ENCODE results near the gene DLG2.

DLG2 gene

GRCh38 chr11:83510530-83511460 lies 2116.3 kb downstream of the DLG2 start:
- no peaks in the 10 kb centered on the region for H3K9me3 ChIP-seq (ENCODE audit: low read length)
- no peak overlapping the region for H3K9ac ChIP-seq (ENCODE audit: low read length)
- H3K36me3 ChIP-seq (ENCODE audit: insufficient read depth, low read length): no peaks in the 10 kb centered on the region
- no peaks in the 10 kb centered on the region for H4K20me1 ChIP-seq (ENCODE audit: insufficient read depth, low read length)
- no peak overlapping the region for H3K27ac ChIP-seq (ENCODE audit: low read depth, low read length, poor library complexity, severe bottlenecking)
- H3K27me3 ChIP-seq (ENCODE audit: insufficient read depth, low read length): no peaks in the 10 kb centered on the region
- no peaks in the 10 kb centered on the region for H3K4me1 ChIP-seq (ENCODE audit: insufficient read depth, low read length, severe bottlenecking)
- TF ChIP-seq CTCF (IDR thresholded peaks at IDR 0.05; ENCODE audit: low read length) (no peak), EZH2 (IDR thresholded peaks at IDR 0.05; ENCODE audit: borderline replicate concordance, low read length) (no peak)
- H3K4me2 ChIP-seq (ENCODE audit: low read length): no peak overlapping the region
- H3K9me2 ChIP-seq (ENCODE audit: low read depth, low read length): no peaks in the 10 kb centered on the region
- H2AFZ ChIP-seq (ENCODE audit: low read length): no peak overlapping the region
- no peak overlapping the region for H3K4me3 ChIP-seq (ENCODE audit: low read depth, low read length, poor library complexity, severe bottlenecking)
- no peaks in the 10 kb centered on the region for H3F3A ChIP-seq (ENCODE audit: insufficient read depth, low read length)
- no peaks in the 10 kb centered on the region for H3K79me2 ChIP-seq (ENCODE audit: insufficient read depth, low read length)

- TF ChIP-seq EZH2 (IDR thresholded peaks at IDR 0.05; ENCODE audit: borderline replicate concordance, low read length) (no peak), CTCF (IDR thresholded peaks at IDR 0.05; ENCODE audit: low read length) (no peak)
- no peak overlapping the region for H2AFZ ChIP-seq (ENCODE audit: low read length)
These were observed 2118.3 kb downstream of the DLG2 start for GRCh38 chr11:83508804-83509203.

GRCh38 chr11:83502041-83502440 lies 2125.1 kb downstream of the DLG2 start:
- H2AFZ ChIP-seq (ENCODE audit: low read length): no peak overlapping the region
- H3K79me2 ChIP-seq (ENCODE audit: insufficient read depth, low read length): no peaks in the 10 kb centered on the region
- no peak overlapping the region for H3K4me3 ChIP-seq (ENCODE audit: low read depth, low read length, poor library complexity, severe bottlenecking)
- no peaks in the 10 kb centered on the region for H3K9me3 ChIP-seq (ENCODE audit: low read length)
- H3K4me1 ChIP-seq (ENCODE audit: insufficient read depth, low read length, severe bottlenecking): no peaks in the 10 kb centered on the region
- no peak for TF ChIP-seq CTCF (IDR thresholded peaks at IDR 0.05; ENCODE audit: low read length)
- no peak for TF ChIP-seq EZH2 (IDR thresholded peaks at IDR 0.05; ENCODE audit: borderline replicate concordance, low read length)
- H3K27me3 ChIP-seq (ENCODE audit: insufficient read depth, low read length): no peaks in the 10 kb centered on the region
- no peaks in the 10 kb centered on the region for H3F3A ChIP-seq (ENCODE audit: insufficient read depth, low read length)
- no peak overlapping the region for H3K4me2 ChIP-seq (ENCODE audit: low read length)
- H3K9ac ChIP-seq (ENCODE audit: low read length): no peak overlapping the region
- H3K27ac ChIP-seq (ENCODE audit: low read depth, low read length, poor library complexity, severe bottlenecking): no peak overlapping the region
- H3K9me2 ChIP-seq (ENCODE audit: low read depth, low read length): no peaks in the 10 kb centered on the region
- no peaks in the 10 kb centered on the region for H4K20me1 ChIP-seq (ENCODE audit: insufficient read depth, low read length)
- H3K36me3 ChIP-seq (ENCODE audit: insufficient read depth, low read length): peaks cover 5% of the 10 kb centered on the region; the same call in 1 of the 2 replicates

More at GRCh38 chr11:83508804-83509203, 2118.3 kb downstream of the DLG2 start:
- Histone ChIP-seq H3K4me3 (ENCODE audit: low read depth, low read length, poor library complexity, severe bottlenecking) (no peak overlapping the region), H3K9ac (ENCODE audit: low read length) (no peak overlapping the region), H3F3A (ENCODE audit: insufficient read depth, low read length) (no peaks in the 10 kb centered on the region), H3K4me1 (ENCODE audit: insufficient read depth, low read length, severe bottlenecking) (no peaks in the 10 kb centered on the region), H4K20me1 (ENCODE audit: insufficient read depth, low read length) (no peaks in the 10 kb centered on the region), H3K27me3 (ENCODE audit: insufficient read depth, low read length) (no peaks in the 10 kb centered on the region), H3K9me2 (ENCODE audit: low read depth, low read length) (no peaks in the 10 kb centered on the region), H3K79me2 (ENCODE audit: insufficient read depth, low read length) (no peaks in the 10 kb centered on the region), H3K9me3 (ENCODE audit: low read length) (no peaks in the 10 kb centered on the region), H3K36me3 (ENCODE audit: insufficient read depth, low read length) (peaks cover 5% of the 10 kb centered on the region; the same call in 1 of the 2 replicates), H3K27ac (ENCODE audit: low read depth, low read length, poor library complexity, severe bottlenecking) (no peak overlapping the region), H3K4me2 (ENCODE audit: low read length) (no peak overlapping the region)

Data from OCI-LY1 (cell line).